ENCODE results near the gene TRIM27. TPM values are rescaled to one million over a fixed set of nuclear protein-coding genes. Genes with fewer than 3 reads are reported as not detected.

TRIM27 gene
- total and polyA plus RNA-seq, 4 donors: 19.6 to 63.3 (median 32.5) TPM

GRCh38 chr6:28901831-28902230 is 22.0 kb downstream of the TRIM27 start (continued):
- no peak for TF ChIP-seq REST (IDR thresholded peaks at IDR 0.05)

- Histone ChIP-seq H3K9me3 (ENCODE audit: control insufficient read depth in 4 of 4, low read length in 3 of 4) (no peaks in the 10 kb centered on the region), H3K36me3 (ENCODE audit: control insufficient read depth in 4 of 4, insufficient read depth in 3 of 4, low read depth in 1 of 4, low read length in 3 of 4) (peaks cover 15 to 46% (median 39%) of the 10 kb centered on the region in 4 donors), H3K27me3 (ENCODE audit: control insufficient read depth in 4 of 4, insufficient read depth in 4 of 4, low read length in 3 of 4) (no peaks in the 10 kb centered on the region), H3K9ac (ENCODE audit: low read depth in 1 of 2, low read length in 2 of 2) (no peak overlapping the region), H3K4me3 (ENCODE audit: low read depth in 1 of 3, low read length in 3 of 3) (no peak overlapping the region), H3K27ac (ENCODE audit: low read depth in 1 of 2, low read length in 2 of 2) (no peak overlapping the region), H3K4me1 (ENCODE audit: control insufficient read depth in 4 of 4, insufficient read depth in 4 of 4, low read length in 3 of 4) (peaks cover 0 to 2% (median 0%) of the 10 kb centered on the region in 4 donors)
- WGBS: 83% methylated on average over 5 of the region's 5 CpGs
- no peak for TF ChIP-seq REST (IDR thresholded peaks at IDR 0.05)
- TF ChIP-seq HNF4G (IDR thresholded peaks at IDR 0.05): no peak
- no peak for TF ChIP-seq YY1 (IDR thresholded peaks at IDR 0.05)
- TF ChIP-seq FOXA1 (IDR thresholded peaks at IDR 0.05): no peak
- no peak for DNase-seq (ENCODE audit: low spot score)
These were observed 23.1 kb downstream of the TRIM27 start for GRCh38 chr6:28900577-28901256.

GRCh38 chr6:28898710-28898965 is 25.1 kb downstream of the TRIM27 start:
- Histone ChIP-seq H3K4me1 (ENCODE audit: control insufficient read depth in 4 of 4, insufficient read depth in 4 of 4, low read length in 3 of 4) (peaks cover 0 to 2% (median 0%) of the 10 kb centered on the region in 4 donors), H3K36me3 (ENCODE audit: control insufficient read depth in 4 of 4, insufficient read depth in 3 of 4, low read depth in 1 of 4, low read length in 3 of 4) (peaks cover 7 to 27% (median 21%) of the 10 kb centered on the region in 4 donors), H3K9ac (ENCODE audit: low read depth in 1 of 2, low read length in 2 of 2) (no peak overlapping the region), H3K27me3 (ENCODE audit: control insufficient read depth in 4 of 4, insufficient read depth in 4 of 4, low read length in 3 of 4) (no peaks in the 10 kb centered on the region), H3K27ac (ENCODE audit: low read depth in 1 of 2, low read length in 2 of 2) (peak overlapping the region in 1 of 2 donors; percentile 34), H3K4me3 (ENCODE audit: low read depth in 1 of 3, low read length in 3 of 3) (no peak overlapping the region), H3K9me3 (ENCODE audit: control insufficient read depth in 4 of 4, low read length in 3 of 4) (no peaks in the 10 kb centered on the region)
- TF ChIP-seq FOXA1 (IDR thresholded peaks at IDR 0.05): no peak
- no peak for TF ChIP-seq TAF1 (conservative IDR thresholded peaks at IDR 0.05)
- no peak for TF ChIP-seq REST (IDR thresholded peaks at IDR 0.05)
- DNase-seq (ENCODE audit: low spot score): no peak
- 85% methylated on average over 2 of the region's 2 CpGs for WGBS
